ENCODE measurements around the gene NCKAP5. TPM values are rescaled to one million over a fixed set of nuclear protein-coding genes. Genes with fewer than 3 reads are reported as not detected.

The NCKAP5 gene
- total RNA-seq, 1 donor from 2014 or later: 0.59 TPM

DNA sequence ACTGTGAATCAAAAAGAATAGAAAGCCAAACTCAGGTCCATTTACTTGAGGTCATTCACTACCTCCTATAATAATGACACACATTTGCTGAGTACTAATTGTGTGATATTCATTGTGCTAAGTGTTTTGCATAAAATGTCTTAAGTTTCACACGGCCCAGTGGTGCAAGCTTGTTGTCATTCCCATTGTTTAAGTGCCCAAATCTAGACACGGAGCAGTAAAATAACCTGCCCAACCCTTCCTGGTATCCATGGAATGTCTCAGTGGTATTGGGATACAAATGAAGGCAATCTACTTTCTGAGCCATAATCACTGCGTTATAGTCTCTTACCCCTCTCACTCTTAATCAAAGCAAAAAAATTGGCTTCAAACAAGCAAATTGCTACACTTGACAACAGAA lies 233.3 kb downstream of the NCKAP5 start:
- DNase-seq (ENCODE audit: low read depth, low spot score): no peak

DNA sequence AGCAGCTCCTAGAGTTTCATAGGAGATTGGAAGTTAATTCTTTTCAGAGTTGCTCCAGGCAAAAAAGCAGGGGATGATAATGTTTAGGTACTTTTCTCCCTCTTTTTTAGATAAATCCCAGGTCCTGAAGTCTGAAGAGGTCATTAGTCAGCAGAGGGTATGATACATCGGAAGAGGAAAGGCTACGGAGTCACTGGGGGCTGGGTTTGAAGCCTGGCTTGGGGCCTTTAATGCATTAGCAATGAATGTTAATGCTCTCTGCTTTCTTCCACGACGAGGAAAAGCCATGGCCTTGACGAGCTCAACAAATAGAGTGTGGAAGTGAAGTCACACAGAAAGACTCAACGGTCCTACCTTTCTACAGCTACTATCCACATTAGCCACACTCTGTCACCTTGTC lies 235.1 kb downstream of the NCKAP5 start:
- no peak for DNase-seq (ENCODE audit: low read depth, low spot score)

DNA sequence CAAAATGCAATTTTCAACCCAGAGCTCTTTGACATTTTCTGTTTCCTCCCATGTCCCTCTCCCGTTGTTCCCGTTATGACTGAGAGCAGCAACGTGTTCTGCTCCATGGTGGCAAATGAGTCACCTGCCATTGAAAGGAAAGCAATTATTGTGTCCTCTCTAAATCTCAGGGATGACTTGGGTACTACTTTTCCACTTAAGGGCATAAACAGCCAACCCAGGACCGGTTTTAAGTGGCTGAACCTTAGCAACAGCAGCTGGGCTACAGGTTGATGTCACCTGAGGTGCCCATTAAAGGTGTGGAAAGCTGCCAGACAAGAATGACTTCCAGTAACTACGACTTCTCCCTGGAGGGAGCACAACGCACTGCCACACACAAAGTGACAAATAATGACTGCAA lies 236.8 kb downstream of the NCKAP5 start:
- no peak for DNase-seq (ENCODE audit: low read depth, low spot score)

DNA sequence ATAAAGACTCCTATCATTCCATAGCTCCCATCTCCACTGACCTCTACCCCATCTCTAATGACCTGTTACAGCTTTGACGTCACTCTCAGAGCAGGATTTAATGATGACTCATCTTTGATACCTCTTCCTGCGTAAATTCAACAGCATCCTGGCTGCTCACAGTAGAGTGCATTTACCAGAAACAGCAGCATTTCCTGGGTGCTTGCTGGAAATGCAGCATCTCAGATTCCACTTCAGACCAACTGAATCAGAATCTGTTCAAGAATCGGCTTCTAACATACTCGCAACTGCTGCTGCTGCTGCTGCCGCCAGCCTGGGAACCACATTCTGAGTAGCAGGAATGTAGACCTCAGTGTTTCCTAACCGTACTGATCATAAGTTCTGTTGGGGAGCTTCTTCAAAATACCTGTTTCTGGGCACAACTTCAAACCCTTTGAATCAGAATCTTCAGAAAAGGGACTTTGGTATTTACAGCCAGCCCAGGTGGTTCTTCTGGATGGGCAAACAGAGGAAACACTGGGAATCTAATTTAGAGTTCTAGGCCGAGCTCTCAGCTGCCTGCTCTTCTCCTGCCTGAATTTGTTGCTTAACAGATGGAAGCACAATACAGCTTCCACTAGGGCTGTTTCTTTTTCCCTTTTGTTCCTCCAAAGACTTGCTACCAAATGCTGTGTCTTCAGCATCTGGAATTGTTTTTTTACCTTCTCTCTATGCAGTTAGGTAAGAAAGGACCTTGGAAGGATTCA lies 241.4 kb downstream of the NCKAP5 start:
- DNase-seq (ENCODE audit: low read depth, low spot score): no peak

DNA sequence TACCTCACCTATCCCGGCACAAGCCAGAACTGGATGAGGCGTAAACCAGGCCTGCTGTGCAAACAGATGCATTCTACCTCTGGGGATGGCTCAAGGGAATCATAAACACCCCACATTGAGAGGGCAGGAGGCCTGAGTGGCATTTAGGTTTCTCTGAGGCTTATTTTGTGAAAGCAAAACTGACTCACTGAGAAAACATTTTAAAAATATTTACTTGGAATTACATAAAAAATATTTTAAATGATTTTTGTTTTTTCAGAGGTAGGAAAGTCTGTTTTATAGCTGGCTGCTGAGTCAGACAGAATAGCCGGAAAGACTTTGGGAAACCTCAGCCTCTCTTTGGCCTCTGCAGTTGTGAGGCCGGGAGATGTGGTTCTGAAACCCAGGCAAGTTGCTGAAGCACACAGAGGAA lies 244.1 kb downstream of the NCKAP5 start:
- no peak for DNase-seq (ENCODE audit: low read depth, low spot score)

DNA sequence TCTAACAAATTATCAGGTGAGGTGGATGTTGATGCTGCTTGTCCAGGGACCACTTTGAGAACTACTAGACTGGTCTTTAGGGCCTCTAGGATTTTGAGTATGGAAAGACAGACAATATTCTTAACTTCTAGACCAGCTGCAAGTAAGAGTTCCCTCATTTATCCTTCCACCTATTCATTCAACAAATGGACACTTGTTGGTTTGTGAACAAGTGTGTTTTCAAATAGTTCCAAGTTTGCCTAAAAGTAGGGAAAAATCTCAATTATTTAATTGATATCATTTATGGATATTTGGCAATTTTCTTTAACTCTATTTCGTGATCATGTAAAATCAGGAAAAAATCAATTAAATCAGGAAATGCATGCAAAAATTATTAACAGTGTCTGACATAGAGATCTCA lies 245.4 kb downstream of the NCKAP5 start:
- DNase-seq (ENCODE audit: low read depth, low spot score): no peak

DNA sequence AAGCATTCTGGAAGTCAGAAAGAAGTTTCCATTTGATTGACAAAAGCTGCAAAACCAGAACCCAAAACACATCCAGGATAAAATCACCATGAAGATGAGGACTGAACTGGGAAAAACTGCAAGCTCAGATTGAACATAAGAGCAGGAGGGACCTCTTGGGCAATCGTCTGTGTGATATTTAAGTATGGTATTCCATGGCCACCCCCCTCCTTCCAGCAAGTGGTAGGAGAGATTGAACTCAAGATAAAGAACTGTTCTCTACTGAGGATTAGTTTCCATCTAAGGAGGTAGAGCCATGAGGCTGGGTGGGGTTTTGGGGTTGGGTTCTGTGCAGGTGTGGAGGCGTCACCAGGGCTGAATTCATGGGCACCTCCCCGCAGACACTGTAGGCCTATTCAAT lies 251.1 kb downstream of the NCKAP5 start:
- no peak for DNase-seq (ENCODE audit: low read depth, low spot score)

DNA sequence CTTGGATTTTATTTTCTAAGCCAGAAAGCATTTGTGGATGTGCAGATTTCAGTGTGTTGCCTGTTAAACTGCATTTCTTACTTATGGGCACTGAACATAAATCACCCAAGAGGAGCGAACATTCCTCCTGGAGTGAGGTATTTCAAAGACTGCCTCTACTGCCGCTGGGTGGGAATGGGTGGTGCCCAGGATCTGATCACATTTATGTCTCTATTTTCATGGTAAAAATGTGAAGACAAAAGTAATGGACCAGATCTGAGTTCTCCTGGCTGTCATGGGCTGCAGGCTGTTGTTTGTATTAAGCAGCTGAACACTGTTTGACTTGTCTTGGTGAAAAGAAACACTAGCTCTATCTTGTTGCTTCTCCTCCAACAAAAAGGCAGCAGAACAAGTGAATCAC lies 251.7 kb downstream of the NCKAP5 start:
- no peak for DNase-seq (ENCODE audit: low read depth, low spot score)

DNA sequence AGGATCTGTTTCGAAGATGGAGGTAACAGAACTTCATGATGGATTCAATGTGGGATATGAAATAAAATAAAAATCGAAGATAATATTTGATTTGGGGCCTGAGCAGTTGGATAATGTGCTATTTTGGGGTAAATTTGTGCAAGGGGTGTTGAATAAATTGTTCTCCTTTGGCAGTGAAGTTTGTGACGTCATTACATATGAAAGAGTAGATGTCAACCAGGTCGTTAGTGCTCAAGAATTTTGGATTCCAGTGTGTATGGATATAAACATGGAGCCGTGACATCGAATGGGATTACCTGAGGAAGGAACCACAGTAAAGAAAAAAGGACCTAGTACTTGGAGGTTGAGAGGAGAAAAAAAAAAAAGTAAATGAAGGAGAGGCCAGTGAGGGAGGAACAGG lies 253.0 kb downstream of the NCKAP5 start:
- DNase-seq (ENCODE audit: low read depth, low spot score): no peak

DNA sequence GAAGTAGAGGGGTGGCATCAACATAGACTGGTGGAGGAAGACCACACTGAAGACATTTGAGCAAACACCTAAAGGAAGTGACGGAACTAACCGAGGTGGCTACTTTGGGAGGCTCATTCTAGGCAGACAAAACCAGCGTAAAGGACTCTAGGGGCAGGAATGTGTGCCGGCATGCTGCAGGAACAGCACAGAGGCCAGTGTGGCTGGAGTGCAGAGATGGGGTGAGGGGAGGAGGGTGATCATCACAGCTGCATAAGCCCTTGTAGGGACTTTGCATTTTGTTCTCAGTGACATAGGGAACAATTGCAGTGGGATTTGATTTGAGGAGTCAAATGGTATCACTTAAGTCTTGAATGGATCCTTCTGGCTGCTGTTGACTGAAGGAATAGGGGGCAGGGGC lies 253.5 kb downstream of the NCKAP5 start:
- DNase-seq (ENCODE audit: low read depth, low spot score): no peak

DNA sequence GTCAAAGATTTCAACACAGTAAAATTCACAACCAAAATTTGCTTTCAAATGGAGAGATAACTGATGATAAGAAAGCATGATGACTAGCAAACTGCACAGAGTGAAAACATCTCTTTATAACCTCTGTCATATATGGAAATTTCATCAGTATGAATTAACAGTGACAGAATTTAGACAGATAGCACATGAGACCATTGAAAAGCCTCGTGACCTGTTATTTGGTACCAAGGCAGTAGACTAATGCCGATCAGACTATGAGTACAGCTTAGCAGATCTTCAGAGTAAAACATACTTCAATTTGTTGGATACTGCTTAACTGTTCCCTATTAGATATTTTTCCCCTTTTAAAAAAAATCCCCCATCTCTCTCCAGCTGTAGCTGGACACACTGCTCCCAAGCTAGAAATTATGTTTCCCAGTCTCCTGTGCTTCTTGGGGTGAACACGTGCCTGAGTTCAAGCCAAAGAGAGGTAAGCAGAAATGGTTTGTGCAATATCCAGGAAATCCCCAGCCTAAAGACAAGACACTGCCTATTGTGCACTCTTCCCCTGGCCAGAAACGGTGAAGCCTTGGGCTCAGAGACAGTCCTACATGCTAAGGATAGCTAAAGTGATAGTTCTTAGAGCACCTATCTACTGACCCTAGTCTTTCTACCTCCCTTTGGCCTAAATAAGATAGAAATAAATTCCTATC lies 256.1 kb downstream of the NCKAP5 start:
- no peak for DNase-seq (ENCODE audit: low read depth, low spot score)

DNA sequence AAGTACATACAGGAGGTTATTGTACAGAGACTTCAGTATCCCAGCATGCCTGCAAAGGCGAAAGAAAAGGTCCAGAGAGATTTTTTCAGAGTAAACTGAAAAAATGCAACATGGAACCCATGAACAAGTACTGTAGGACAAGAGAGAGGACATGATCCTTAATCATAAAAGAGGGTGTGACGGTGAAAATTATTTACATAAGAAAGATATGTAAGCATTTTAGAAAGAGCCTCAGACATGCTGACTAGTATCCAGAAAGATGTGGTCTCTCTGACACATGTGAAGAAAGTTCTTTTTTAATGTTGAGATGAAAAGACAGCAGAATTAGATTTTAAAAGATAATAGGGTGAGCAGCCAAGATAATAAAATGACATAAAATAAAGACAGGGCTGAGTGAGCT lies 262.0 kb downstream of the NCKAP5 start:
- no peak for DNase-seq (ENCODE audit: low read depth, low spot score)

DNA sequence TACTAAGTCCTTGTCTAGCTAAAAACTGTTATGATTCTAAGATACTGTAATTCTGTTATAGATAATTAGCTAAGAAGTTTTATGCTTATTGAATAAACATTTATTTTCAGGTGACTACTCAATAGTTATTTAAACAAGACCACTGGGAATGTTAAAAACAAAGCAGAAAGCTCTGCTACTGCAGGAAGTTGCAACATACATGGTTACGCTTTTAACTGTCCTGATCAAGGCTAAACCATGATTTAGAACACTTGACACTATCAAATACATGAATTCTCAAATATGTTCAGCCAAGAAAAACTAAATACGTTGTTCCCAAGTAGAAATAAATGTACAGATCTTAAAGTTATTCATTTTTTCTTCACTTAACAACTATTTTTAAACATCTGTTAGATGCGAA lies 263.9 kb downstream of the NCKAP5 start:
- DNase-seq (ENCODE audit: low read depth, low spot score): no peak

DNA sequence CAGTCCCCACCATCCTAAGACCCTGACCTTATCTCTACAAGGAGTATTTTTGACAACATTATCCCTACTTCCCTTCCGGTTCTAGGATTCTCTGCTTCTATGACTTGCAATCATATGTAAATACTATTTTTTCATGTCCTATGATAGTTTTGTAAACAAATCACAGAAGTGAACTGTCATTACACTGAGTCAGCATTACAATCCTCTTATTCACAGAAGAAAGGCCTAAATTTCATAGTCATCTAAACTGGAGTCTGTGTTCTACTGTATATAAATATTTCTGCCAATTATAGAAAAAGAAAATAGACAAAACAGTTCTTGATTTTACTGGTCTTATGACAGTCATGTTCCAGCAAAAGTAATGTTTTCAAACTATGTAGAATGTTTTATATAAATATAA lies 265.1 kb downstream of the NCKAP5 start:
- DNase-seq (ENCODE audit: low read depth, low spot score): no peak

DNA sequence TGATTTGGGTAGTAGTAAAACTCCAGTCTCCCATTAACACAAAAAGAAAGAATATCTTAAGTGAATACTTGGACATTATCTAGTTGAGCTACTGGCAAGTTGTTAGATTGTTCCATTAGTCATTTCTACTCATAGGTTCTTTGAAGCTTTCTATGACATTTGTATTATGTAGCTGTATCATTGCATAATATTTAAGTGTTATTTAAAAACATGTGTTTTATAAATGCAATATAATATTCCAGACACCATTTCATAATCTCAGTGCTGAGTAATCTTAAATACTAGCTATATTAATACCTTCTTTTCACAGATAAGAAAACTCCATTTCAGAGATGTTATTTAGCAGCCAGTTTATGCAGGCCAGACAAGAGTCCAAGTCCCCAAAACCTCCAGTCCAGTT lies 271.9 kb downstream of the NCKAP5 start:
- no peak for DNase-seq (ENCODE audit: low read depth, low spot score)

DNA sequence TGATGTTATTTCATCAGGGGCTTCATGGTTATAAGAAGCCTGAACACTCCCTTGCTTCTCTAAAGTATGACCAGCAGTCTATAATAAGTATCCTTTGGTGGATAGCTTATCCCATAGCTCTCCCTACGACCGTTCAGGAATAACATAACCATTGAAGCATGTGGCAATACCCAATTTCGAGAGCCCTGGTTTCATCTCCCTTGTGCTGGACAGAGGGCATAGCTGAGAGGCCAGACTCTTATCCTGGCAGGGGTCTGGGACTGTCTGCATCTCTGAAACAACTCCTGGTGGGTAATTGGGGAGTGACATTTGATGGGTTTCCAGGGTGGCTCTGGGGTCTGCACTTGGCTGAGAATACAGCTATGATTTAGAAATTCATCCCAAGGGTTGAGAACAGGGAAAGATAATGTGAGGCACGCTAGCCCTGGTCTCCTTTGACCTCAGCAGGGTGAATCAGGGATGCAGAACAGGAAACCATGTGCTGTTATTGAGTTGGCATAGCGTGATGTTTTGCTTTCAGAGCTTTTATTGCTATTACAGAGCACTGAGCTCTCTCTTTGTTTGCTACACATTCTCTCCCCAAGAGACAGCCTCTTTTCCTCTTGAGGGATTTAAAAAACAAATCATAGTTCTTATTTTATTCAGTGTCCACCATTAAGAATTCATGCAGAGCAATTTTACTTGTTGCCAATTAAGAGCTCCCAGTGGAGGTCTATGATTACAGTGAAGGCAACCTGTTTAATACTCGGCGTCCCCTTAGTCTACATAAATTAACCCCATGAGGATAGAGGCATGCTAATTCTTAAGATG lies 274.5 kb downstream of the NCKAP5 start:
- DNase-seq (ENCODE audit: low read depth, low spot score): no peak

DNA sequence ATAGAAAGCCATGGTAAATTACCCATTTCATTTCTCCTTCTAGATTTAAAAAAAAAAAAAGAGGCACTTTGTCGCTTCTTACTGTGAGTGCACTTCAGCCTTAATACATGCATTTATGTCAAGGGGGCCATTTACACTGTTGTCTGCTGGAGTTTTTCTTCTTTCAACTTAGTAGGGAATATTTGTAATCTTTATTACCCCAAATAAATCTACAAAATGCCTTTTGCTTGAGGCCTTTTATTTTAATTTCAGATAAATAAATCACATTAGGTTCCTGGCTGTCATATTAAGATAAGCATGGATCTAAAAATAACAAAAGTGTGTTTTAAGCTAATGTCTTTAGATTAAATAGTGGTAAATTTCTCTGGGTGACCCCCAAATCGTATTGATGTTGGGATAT lies 276.0 kb downstream of the NCKAP5 start:
- no peak for DNase-seq (ENCODE audit: low read depth, low spot score)

DNA sequence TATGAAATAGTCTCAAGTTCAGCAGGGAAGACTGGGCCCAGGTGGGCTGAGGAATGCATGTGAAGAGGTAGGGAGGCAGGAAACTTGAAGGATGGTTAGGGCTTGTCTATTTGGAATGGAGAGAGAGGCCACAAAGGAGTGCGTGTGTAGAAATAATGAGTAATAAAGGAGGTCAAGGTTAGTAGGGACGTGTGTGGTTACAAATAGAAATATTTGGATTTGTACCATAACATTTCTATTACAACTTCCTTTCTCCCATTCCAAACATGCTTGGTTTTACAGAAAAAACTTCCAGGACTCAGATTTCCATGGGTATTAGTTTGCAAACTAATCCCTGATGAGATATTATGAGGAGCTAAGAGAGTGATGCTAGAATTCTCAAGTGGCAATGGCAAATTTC lies 280.6 kb downstream of the NCKAP5 start:
- no peak for DNase-seq (ENCODE audit: low read depth, low spot score)

DNA sequence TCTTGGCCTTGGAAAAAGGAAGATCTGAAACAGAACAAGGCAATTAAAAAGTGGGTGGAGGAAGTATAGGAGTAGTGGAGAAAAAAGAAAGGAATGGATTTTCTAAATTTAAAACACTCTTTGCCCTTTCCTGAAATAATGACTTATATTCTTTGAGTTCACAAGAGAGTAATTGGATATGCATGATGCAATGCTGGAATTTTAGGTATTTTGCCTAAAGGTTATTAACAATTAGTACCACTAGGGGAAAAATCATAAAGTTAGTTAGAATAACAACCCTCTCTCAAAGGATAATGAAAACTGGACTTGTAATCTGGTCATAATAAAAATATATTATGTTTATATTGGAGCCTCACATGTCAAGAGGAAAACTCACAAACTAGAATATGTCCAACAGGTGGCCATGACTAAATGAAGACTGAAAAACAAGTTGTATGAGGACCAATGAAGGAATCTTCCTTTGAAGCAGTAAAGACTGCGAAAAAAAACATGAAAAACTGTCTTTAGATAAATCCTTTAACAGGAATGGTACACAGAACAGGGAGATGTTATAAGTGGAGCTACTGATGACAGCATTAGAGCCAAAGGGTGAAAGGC lies 281.8 kb downstream of the NCKAP5 start:
- DNase-seq (ENCODE audit: low read depth, low spot score): no peak

DNA sequence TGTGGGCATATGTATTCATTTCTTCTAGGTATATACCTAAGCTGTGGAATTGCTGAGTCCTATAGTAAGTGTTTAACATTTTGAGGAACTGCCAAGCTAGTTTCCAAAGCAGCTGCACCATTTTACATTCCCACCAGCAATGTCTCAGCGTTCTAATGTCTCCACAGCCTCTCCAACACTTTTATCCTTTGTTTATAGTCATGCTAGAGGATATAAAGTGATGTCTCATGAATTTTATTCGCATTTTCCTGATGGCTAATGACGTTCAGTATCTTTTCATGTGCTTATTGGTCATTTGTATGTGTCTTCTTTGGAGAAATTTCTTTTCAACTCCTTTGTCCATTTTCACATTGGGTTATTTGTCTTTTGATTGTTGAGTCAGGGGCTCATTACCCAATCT lies 295.2 kb downstream of the NCKAP5 start:
- DNase-seq (ENCODE audit: low read depth, low spot score): no peak

DNA sequence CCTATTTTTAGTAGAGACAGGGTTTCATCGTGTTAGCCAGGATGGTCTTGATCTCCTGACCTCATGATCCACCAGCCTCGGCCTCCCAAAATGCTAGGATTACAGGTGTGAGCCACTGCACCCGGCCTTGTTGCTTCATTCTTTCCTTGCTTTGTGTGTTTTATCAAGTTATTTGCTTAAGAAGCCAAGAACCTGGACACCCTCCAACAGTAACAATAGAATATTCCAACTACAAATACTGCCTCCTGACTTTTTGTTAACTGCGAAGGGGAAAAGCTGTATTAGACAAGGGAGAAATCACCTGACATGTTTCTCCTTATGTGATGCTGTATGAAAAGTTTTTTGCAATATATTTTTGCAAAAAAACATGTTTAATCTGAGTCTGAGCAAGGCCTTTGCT lies 297.2 kb downstream of the NCKAP5 start:
- DNase-seq (ENCODE audit: low read depth, low spot score): no peak

DNA sequence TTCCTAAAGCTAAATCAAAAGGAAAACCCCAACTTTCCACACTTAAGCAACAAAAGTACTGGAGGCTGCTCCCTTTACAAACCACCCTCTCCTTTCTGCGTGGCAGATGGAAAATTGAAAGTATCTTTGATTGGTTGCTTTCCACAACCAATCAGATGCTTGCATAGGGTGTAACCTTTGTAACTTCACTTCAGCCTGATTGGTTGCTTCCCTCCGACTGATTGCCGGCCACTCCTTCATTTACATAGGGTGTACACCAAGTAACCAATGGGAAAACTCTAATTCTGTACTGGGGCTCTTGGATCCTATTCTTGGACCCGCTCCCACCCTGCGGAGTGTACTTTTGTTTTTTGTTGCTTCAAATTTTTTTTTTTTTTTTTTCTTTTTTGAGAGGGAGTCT lies 297.7 kb downstream of the NCKAP5 start:
- DNase-seq (ENCODE audit: low read depth, low spot score): no peak

Measured in pulmonary artery endothelial cell (primary cell).